Spinal cord (tissue), 10 donors: ENCODE measurements around the gene LUZP4. TPM values are rescaled to one million over a fixed set of nuclear protein-coding genes. Genes with fewer than 3 reads are reported as not detected.

ENCODE experiments used
- DNase-seq, 6 donors: peaks; one replicate each; pipeline versions ENCODE4 v3.0.0 to v3.0.0-alpha.2; 2013 to 2015; ENCODE audit warnings: low spot score in 6 of 6, low read depth in 4 of 6
- H3K27ac ChIP-seq: one replicate; pipeline ENCODE4 v1.5.1; 2013; ENCODE audit warnings: low read depth, low read length, control low read depth
- H3K27me3 ChIP-seq: one replicate; pipeline ENCODE4 v1.6.1; 2013; ENCODE audit warnings: low read length; ENCODE audit not compliant: control insufficient read depth, insufficient read depth
- H3K36me3 ChIP-seq: one replicate; pipeline ENCODE4 v1.6.1; 2013; ENCODE audit warnings: low read length; ENCODE audit not compliant: control insufficient read depth, insufficient read depth
- H3K4me1 ChIP-seq: one replicate; pipeline ENCODE4 v1.6.1; 2013; ENCODE audit warnings: low read length; ENCODE audit not compliant: control insufficient read depth, insufficient read depth
- H3K4me3 ChIP-seq: one replicate; pipeline ENCODE4 v1.5.1; 2013; ENCODE audit warnings: low read depth, low read length, control low read depth
- H3K9me3 ChIP-seq: one replicate; pipeline ENCODE4 v1.6.1; 2013; ENCODE audit warnings: low read length; ENCODE audit not compliant: control insufficient read depth, insufficient read depth
- WGBS: methylation state at CpG from one replicate; pipeline ENCODE4 v1.1.5; 2013; ENCODE audit warnings: missing lambda C conversion rate; ENCODE audit not compliant: insufficient coverage; 5-methylcytosine and 5-hydroxymethylcytosine counted together
- polyA plus RNA-seq, 2 donors: library from polyadenylated mRNA; unstranded; fragments of 120-200 nt; gene quantifications; one replicate each; pipeline ENCODE4 v1.2.1, GENCODE V29; 2013; ENCODE audit not compliant: insufficient read length in 2 of 2
- total RNA-seq, 2 donors: library from RNA; depleted of rRNA in 1 of 2; stranded (reverse); fragments of 120-200 nt in 1 of 2; fragments of >200 nt in 1 of 2; gene quantifications; one replicate each; pipeline versions ENCODE4 v1.2.3 to v1.2.4, GENCODE V29; 2013 to 2014
- donor health status: healthy.

Gene LUZP4
- total and polyA plus RNA-seq, 4 donors, result not detected

DNA sequence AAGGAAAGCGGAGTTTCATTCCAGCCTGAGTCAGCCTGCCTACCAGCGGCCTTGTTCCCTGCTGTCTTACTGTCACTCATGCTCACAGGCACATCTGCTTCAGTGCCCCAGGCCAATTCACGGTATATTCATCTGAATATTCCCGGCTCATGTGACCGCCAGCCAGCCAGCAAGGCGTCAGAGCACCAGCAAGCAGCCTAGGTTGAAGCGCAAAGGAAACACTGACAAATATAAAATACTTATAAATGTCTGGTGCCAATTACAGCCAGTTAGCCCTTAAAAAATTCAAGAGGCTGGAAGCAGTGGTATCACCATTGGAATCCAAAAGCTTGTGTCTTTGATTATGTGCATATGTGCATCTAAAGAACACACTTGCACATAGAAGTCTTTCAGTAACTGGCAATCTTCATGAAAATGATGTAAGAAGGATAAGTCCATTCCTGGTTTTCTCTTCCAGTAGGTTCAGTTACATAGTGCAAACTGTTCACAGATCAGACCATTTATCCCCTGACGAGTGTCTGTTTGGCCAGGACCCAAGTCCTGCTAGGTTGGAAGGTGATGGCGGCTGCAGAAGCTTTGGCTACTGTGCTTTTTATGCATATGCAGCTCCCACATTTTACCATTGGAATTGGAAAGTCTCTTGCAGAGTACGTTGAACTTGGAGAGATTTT is 61.3 kb downstream of the LUZP4 start:
- Histone ChIP-seq H3K4me3 (no peak overlapping the region), H3K27me3 (peaks cover 7% of the 10 kb centered on the region), H3K4me1 (no peaks in the 10 kb centered on the region), H3K36me3 (no peaks in the 10 kb centered on the region), H3K9me3 (no peaks in the 10 kb centered on the region), H3K27ac (no peak overlapping the region)
- no peak for DNase-seq
- WGBS, result 80% methylated on average over 5 of the region's 10 CpGs

DNA sequence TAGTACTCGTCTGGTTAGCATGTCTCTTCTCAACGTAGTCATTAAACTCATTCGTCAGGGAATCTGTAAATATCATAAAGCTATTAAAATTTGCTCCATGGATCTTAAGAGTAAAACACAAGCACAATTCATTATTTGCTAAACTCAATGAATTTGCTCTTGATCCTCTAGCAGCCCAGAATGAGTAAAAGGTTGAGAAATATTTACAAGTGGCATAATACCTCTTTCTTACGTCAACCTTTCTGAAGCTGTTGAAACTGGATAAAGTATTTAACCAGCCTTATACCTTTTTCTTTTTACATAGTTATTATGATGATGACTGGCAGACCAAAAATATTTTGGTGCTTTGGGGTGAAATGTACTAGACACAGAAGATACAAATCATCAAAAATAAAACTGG is 66.9 kb downstream of the LUZP4 start:
- H3K36me3 ChIP-seq, result no peaks in the 10 kb centered on the region
- no peak for DNase-seq
- H3K9me3 ChIP-seq, result no peaks in the 10 kb centered on the region
- no peak overlapping the region for H3K27ac ChIP-seq
- H3K4me3 ChIP-seq, result no peak overlapping the region
- no peaks in the 10 kb centered on the region for H3K4me1 ChIP-seq
- WGBS, result no CpG with 5 or more reads among the region's 4 CpGs
- peaks cover 12% of the 10 kb centered on the region for H3K27me3 ChIP-seq

Other genes starting within 250 kb of the LUZP4 start
- not detected for gene RBMXL3, start 100.3 kb upstream of the LUZP4 start, total RNA-seq
- gene RBMXL3, start 100.3 kb upstream of the LUZP4 start, polyA plus RNA-seq, result not detected
- 10 to 100 TPM in 1 of 2 donors, 1 to 10 TPM in 1; 8.5 to 20.4 TPM for gene LRCH2, start 55.6 kb upstream of the LUZP4 start, total RNA-seq
- gene LRCH2, start 55.6 kb upstream of the LUZP4 start, polyA plus RNA-seq, result 10 to 100 TPM; 11.3 to 16.0 TPM